Measurements from ENCODE around the gene BRAT1.
A peak's percentile ranks its signal among the peaks of the same experiment; 100 is the strongest.

Gene BRAT1

GRCh38 chr7:2520761-2521290 is 34.5 kb downstream of the BRAT1 start:
- Histone ChIP-seq H3K4me1 (ENCODE audit: control insufficient read depth in 1 of 2, insufficient read depth in 2 of 2, low read length in 2 of 2) (peaks cover 64 to 71% of the 10 kb centered on the region in 2 experiments), H3K14ac (ENCODE audit: low read length) (no peak overlapping the region), H3K79me1 (ENCODE audit: low read length) (peaks cover 33% of the 10 kb centered on the region), H3K4ac (ENCODE audit: low read depth, low read length) (no peak overlapping the region), H4K8ac (ENCODE audit: low read depth, low read length) (no peak overlapping the region), H3K27ac (ENCODE audit: low read depth, low read length) (no peak overlapping the region), H3K23ac (ENCODE audit: low read length) (no peak overlapping the region), H2AK5ac (ENCODE audit: low read length) (no peak overlapping the region), H2AFZ (ENCODE audit: insufficient read depth, low read length, poor library complexity) (no peak overlapping the region), H3K27me3 (ENCODE audit: insufficient read depth, low read length) (peaks cover 19% of the 10 kb centered on the region), H3K18ac (ENCODE audit: low read length) (no peak overlapping the region), H4K12ac (ENCODE audit: low read depth, low read length) (no peak overlapping the region), H3K9me3 (ENCODE audit: insufficient read depth, low read depth, low read length) (no peaks in the 10 kb centered on the region), H3K36me3 (ENCODE audit: control insufficient read depth in 1 of 2, insufficient read depth in 2 of 2, low read length in 2 of 2) (peaks cover 7 to 8% of the 10 kb centered on the region in 2 experiments), H2BK5ac (ENCODE audit: low read depth, low read length, poor library complexity) (no peak overlapping the region), H3K9ac (ENCODE audit: low read length) (no peak overlapping the region), H3K4me3 (ENCODE audit: low read depth, low read length) (peak overlapping the region; percentile 76), H2BK12ac (ENCODE audit: low read length) (no peak overlapping the region), H4K91ac (ENCODE audit: low read depth, low read length) (peak overlapping the region; percentile 21), H3K4me2 (ENCODE audit: low read length) (peak overlapping the region; percentile 79), H2BK120ac (ENCODE audit: insufficient read depth, low read length, poor library complexity) (no peak overlapping the region), H3K79me2 (ENCODE audit: control insufficient read depth, insufficient read depth, low read length, poor library complexity) (peaks cover 10% of the 10 kb centered on the region)
- WGBS (ENCODE audit: extremely low coverage, insufficient coverage, insufficient read length) = no CpG with 5 or more reads among the region's 12 CpGs
- DNase-seq = no peak

DNA sequence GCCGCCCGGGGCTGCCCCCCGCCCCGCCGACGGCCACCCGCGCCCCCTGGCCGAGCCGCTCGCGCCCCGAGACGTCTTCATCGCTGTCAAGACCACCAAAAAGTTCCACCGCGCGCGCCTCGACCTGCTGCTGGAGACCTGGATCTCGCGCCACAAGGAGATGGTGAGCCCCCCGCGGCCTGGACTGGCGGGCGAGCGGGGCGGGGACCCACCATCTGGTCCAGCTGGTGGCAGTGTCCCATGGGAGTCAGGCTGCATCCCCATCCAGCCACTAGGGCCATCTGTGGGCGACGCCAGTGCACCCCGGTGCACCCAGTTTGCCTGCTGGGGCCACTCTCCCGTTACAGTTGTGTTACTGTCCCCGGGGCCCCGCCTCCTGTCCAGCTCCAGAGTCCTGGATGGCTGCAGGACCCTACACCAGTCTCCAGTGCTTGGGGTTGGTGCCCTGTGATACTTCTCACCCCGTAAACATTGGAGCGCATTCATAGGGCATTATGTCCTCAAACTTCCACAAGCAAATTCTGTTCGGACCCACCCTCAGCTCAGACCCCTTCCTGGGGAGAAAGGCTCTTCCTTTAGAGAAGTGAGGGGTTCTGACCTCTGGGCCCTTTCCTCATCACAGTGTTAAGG is 35.1 kb downstream of the BRAT1 start:
- no CpG with 5 or more reads among the region's 37 CpGs for WGBS (ENCODE audit: extremely low coverage, insufficient coverage, insufficient read length)
- peaks cover 33% of the 10 kb centered on the region for H3K79me1 ChIP-seq (ENCODE audit: low read length)
- H3K23ac ChIP-seq (ENCODE audit: low read length) = no peak overlapping the region
- H3K4me1 ChIP-seq (ENCODE audit: control insufficient read depth in 1 of 2, insufficient read depth in 2 of 2, low read length in 2 of 2) = peaks cover 64 to 71% of the 10 kb centered on the region in 2 experiments
- no peak overlapping the region for H4K12ac ChIP-seq (ENCODE audit: low read depth, low read length)
- no peak overlapping the region for H3K27ac ChIP-seq (ENCODE audit: low read depth, low read length)
- H4K8ac ChIP-seq (ENCODE audit: low read depth, low read length) = no peak overlapping the region
- DNase-seq = no peak
- no peak overlapping the region for H2BK12ac ChIP-seq (ENCODE audit: low read length)
- H2BK120ac ChIP-seq (ENCODE audit: insufficient read depth, low read length, poor library complexity) = no peak overlapping the region
- peak overlapping the region; percentile 79 for H3K4me2 ChIP-seq (ENCODE audit: low read length)
- peaks cover 10% of the 10 kb centered on the region for H3K79me2 ChIP-seq (ENCODE audit: control insufficient read depth, insufficient read depth, low read length, poor library complexity)
- H4K91ac ChIP-seq (ENCODE audit: low read depth, low read length) = no peak overlapping the region
- no peak overlapping the region for H2AK5ac ChIP-seq (ENCODE audit: low read length)
- no peak overlapping the region for H3K4ac ChIP-seq (ENCODE audit: low read depth, low read length)
- peak overlapping the region; percentile 52 for H3K14ac ChIP-seq (ENCODE audit: low read length)
- H2BK5ac ChIP-seq (ENCODE audit: low read depth, low read length, poor library complexity) = no peak overlapping the region
- peak overlapping the region; percentile 25 for H3K18ac ChIP-seq (ENCODE audit: low read length)
- peaks cover 19% of the 10 kb centered on the region for H3K27me3 ChIP-seq (ENCODE audit: insufficient read depth, low read length)
- H3K4me3 ChIP-seq (ENCODE audit: low read depth, low read length) = peak overlapping the region; percentile 76
- H3K36me3 ChIP-seq (ENCODE audit: control insufficient read depth in 1 of 2, insufficient read depth in 2 of 2, low read length in 2 of 2) = peaks cover 1 to 2% of the 10 kb centered on the region in 2 experiments
- peak overlapping the region; percentile 26 for H3K9ac ChIP-seq (ENCODE audit: low read length)
- no peak overlapping the region for H2AFZ ChIP-seq (ENCODE audit: insufficient read depth, low read length, poor library complexity)
- peaks cover 2% of the 10 kb centered on the region for H3K9me3 ChIP-seq (ENCODE audit: insufficient read depth, low read depth, low read length)

- Histone ChIP-seq H3K4ac (ENCODE audit: low read depth, low read length) (no peak within 1 kb of the TSS), H3K79me2 (ENCODE audit: control insufficient read depth, insufficient read depth, low read length, poor library complexity) (peaks cover 10% of the 10 kb centered on the region), H3K14ac (ENCODE audit: low read length) (peak within 1 kb of the TSS; percentile 52), H3K4me3 (ENCODE audit: low read depth, low read length) (peak within 1 kb of the TSS; percentile 76), H3K23ac (ENCODE audit: low read length) (no peak within 1 kb of the TSS), H3K27me3 (ENCODE audit: insufficient read depth, low read length) (peaks cover 19% of the 10 kb centered on the region), H3K4me2 (ENCODE audit: low read length) (peak within 1 kb of the TSS; percentile 79), H4K91ac (ENCODE audit: low read depth, low read length) (peak within 1 kb of the TSS; percentile 33), H3K27ac (ENCODE audit: low read depth, low read length) (no peak within 1 kb of the TSS), H3K79me1 (ENCODE audit: low read length) (peaks cover 29% of the 10 kb centered on the region), H2BK120ac (ENCODE audit: insufficient read depth, low read length, poor library complexity) (no peak within 1 kb of the TSS), H3K36me3 (ENCODE audit: control insufficient read depth in 1 of 2, insufficient read depth in 2 of 2, low read length in 2 of 2) (no peaks in the 10 kb centered on the region), H3K9ac (ENCODE audit: low read length) (peak within 1 kb of the TSS; percentile 26), H3K4me1 (ENCODE audit: control insufficient read depth in 1 of 2, insufficient read depth in 2 of 2, low read length in 2 of 2) (peaks cover 59 to 66% of the 10 kb centered on the region in 2 experiments), H4K8ac (ENCODE audit: low read depth, low read length) (peak within 1 kb of the TSS; percentile 17), H3K18ac (ENCODE audit: low read length) (peak within 1 kb of the TSS; percentile 25), H4K12ac (ENCODE audit: low read depth, low read length) (no peak within 1 kb of the TSS), H2BK12ac (ENCODE audit: low read length) (peak within 1 kb of the TSS; percentile 50), H2AK5ac (ENCODE audit: low read length) (no peak within 1 kb of the TSS), H2BK5ac (ENCODE audit: low read depth, low read length, poor library complexity) (no peak within 1 kb of the TSS), H2AFZ (ENCODE audit: insufficient read depth, low read length, poor library complexity) (no peak within 1 kb of the TSS), H3K9me3 (ENCODE audit: insufficient read depth, low read depth, low read length) (peaks cover 4% of the 10 kb centered on the region)
- peak; percentile 71 to 82 for DNase-seq
- no CpG with 5 or more reads among the region's 95 CpGs for WGBS (ENCODE audit: extremely low coverage, insufficient coverage, insufficient read length)
Observed at GRCh38 chr7:2519119-2519930, 36.0 kb downstream of the BRAT1 start, which contains the start of gene LFNG. LFNG (plus strand) TSS chr7:2519774; CDS start chr7:2519862, 88 bp downstream.

GRCh38 chr7:2518737-2519118 is 36.6 kb downstream of the BRAT1 start:
- Histone ChIP-seq H3K79me2 (ENCODE audit: control insufficient read depth, insufficient read depth, low read length, poor library complexity) (peaks cover 7% of the 10 kb centered on the region), H3K36me3 (ENCODE audit: control insufficient read depth in 1 of 2, insufficient read depth in 2 of 2, low read length in 2 of 2) (no peaks in the 10 kb centered on the region), H2BK120ac (ENCODE audit: insufficient read depth, low read length, poor library complexity) (no peak overlapping the region), H2AFZ (ENCODE audit: insufficient read depth, low read length, poor library complexity) (no peak overlapping the region), H3K27ac (ENCODE audit: low read depth, low read length) (no peak overlapping the region), H2BK12ac (ENCODE audit: low read length) (peak overlapping the region; percentile 50), H3K9ac (ENCODE audit: low read length) (no peak overlapping the region), H3K4me3 (ENCODE audit: low read depth, low read length) (no peak overlapping the region), H4K8ac (ENCODE audit: low read depth, low read length) (peak overlapping the region; percentile 17), H2BK5ac (ENCODE audit: low read depth, low read length, poor library complexity) (no peak overlapping the region), H3K4ac (ENCODE audit: low read depth, low read length) (no peak overlapping the region), H2AK5ac (ENCODE audit: low read length) (no peak overlapping the region), H3K4me2 (ENCODE audit: low read length) (peak overlapping the region; percentile 70), H4K91ac (ENCODE audit: low read depth, low read length) (peak overlapping the region; percentile 33), H3K14ac (ENCODE audit: low read length) (no peak overlapping the region), H3K9me3 (ENCODE audit: insufficient read depth, low read depth, low read length) (peaks cover 5% of the 10 kb centered on the region), H3K18ac (ENCODE audit: low read length) (no peak overlapping the region), H3K79me1 (ENCODE audit: low read length) (peaks cover 25% of the 10 kb centered on the region), H3K23ac (ENCODE audit: low read length) (no peak overlapping the region), H3K4me1 (ENCODE audit: control insufficient read depth in 1 of 2, insufficient read depth in 2 of 2, low read length in 2 of 2) (peaks cover 55 to 60% of the 10 kb centered on the region in 2 experiments), H4K12ac (ENCODE audit: low read depth, low read length) (no peak overlapping the region), H3K27me3 (ENCODE audit: insufficient read depth, low read length) (peaks cover 19% of the 10 kb centered on the region)
- no CpG with 5 or more reads among the region's 41 CpGs for WGBS (ENCODE audit: extremely low coverage, insufficient coverage, insufficient read length)
- DNase-seq = no peak

Measured in trophoblast cell (in vitro differentiated cells and primary cell).